Measurements from ENCODE around the gene GMDS.

The GMDS gene

GRCh38 chr6:1796706-1797529 is 448.5 kb downstream of the GMDS start:
- DNase-seq (no peak), ATAC-seq (ENCODE audit: insufficient read depth, low read depth) (no peak)
- TF ChIP-seq CTCF (IDR thresholded peaks at IDR 0.05; ENCODE audit: borderline replicate concordance, extremely low read depth, low read length, poor library complexity, severe bottlenecking) (no peak), EZH2 (IDR thresholded peaks at IDR 0.05; ENCODE audit: borderline replicate concordance, low read depth, low read length, severe bottlenecking) (no peak)
- no peaks in the 10 kb centered on the region for H3K9me3 ChIP-seq (ENCODE audit: insufficient read depth, low read length, severe bottlenecking)
- H3K9ac ChIP-seq (ENCODE audit: low read depth, low read length), result no peak overlapping the region
- H4K20me1 ChIP-seq (ENCODE audit: insufficient read depth, low read length), result no peaks in the 10 kb centered on the region
- no peaks in the 10 kb centered on the region for H3K4me1 ChIP-seq (ENCODE audit: insufficient read depth, low read length)
- no peak overlapping the region for H3K4me2 ChIP-seq (ENCODE audit: insufficient read depth, low read length)
- no peak overlapping the region for H3K4me3 ChIP-seq (ENCODE audit: low read depth in 1 of 2, low read length in 2 of 2)
- no peak overlapping the region for H2AFZ ChIP-seq (ENCODE audit: low read depth, low read length)
- no peaks in the 10 kb centered on the region for H3K36me3 ChIP-seq (ENCODE audit: insufficient read depth, low read length)
- H3K27me3 ChIP-seq (ENCODE audit: insufficient read depth, low read length, poor library complexity), result no peaks in the 10 kb centered on the region
- H3K79me2 ChIP-seq (ENCODE audit: insufficient read depth, low read length), result no peaks in the 10 kb centered on the region
- no peak overlapping the region for H3K27ac ChIP-seq (ENCODE audit: low read length)

GRCh38 chr6:1795910-1796309 is 449.5 kb downstream of the GMDS start:
- ATAC-seq (ENCODE audit: insufficient read depth, low read depth), result no peak
- Histone ChIP-seq H3K4me1 (ENCODE audit: insufficient read depth, low read length) (no peaks in the 10 kb centered on the region), H3K4me2 (ENCODE audit: insufficient read depth, low read length) (no peak overlapping the region), H2AFZ (ENCODE audit: low read depth, low read length) (no peak overlapping the region), H3K36me3 (ENCODE audit: insufficient read depth, low read length) (no peaks in the 10 kb centered on the region), H3K27me3 (ENCODE audit: insufficient read depth, low read length, poor library complexity) (no peaks in the 10 kb centered on the region), H3K79me2 (ENCODE audit: insufficient read depth, low read length) (no peaks in the 10 kb centered on the region), H3K9me3 (ENCODE audit: insufficient read depth, low read length, severe bottlenecking) (no peaks in the 10 kb centered on the region), H3K9ac (ENCODE audit: low read depth, low read length) (no peak overlapping the region), H3K27ac (ENCODE audit: low read length) (no peak overlapping the region), H4K20me1 (ENCODE audit: insufficient read depth, low read length) (no peaks in the 10 kb centered on the region), H3K4me3 (ENCODE audit: low read depth in 1 of 2, low read length in 2 of 2) (no peak overlapping the region)
- TF ChIP-seq CTCF (IDR thresholded peaks at IDR 0.05; ENCODE audit: borderline replicate concordance, extremely low read depth, low read length, poor library complexity, severe bottlenecking), result no peak
- no peak for TF ChIP-seq EZH2 (IDR thresholded peaks at IDR 0.05; ENCODE audit: borderline replicate concordance, low read depth, low read length, severe bottlenecking)
- DNase-seq, result no peak

GRCh38 chr6:1792989-1793388 is 452.4 kb downstream of the GMDS start:
- peak; percentile 58 for TF ChIP-seq CTCF (IDR thresholded peaks at IDR 0.05; ENCODE audit: borderline replicate concordance, extremely low read depth, low read length, poor library complexity, severe bottlenecking)
- no peak for TF ChIP-seq EZH2 (IDR thresholded peaks at IDR 0.05; ENCODE audit: borderline replicate concordance, low read depth, low read length, severe bottlenecking)
- peak; percentile 82 for ATAC-seq (ENCODE audit: insufficient read depth, low read depth)
- Histone ChIP-seq H3K9ac (ENCODE audit: low read depth, low read length) (no peak overlapping the region), H4K20me1 (ENCODE audit: insufficient read depth, low read length) (no peaks in the 10 kb centered on the region), H3K4me3 (ENCODE audit: low read depth in 1 of 2, low read length in 2 of 2) (no peak overlapping the region), H2AFZ (ENCODE audit: low read depth, low read length) (no peak overlapping the region), H3K79me2 (ENCODE audit: insufficient read depth, low read length) (no peaks in the 10 kb centered on the region), H3K4me1 (ENCODE audit: insufficient read depth, low read length) (no peaks in the 10 kb centered on the region), H3K27me3 (ENCODE audit: insufficient read depth, low read length, poor library complexity) (no peaks in the 10 kb centered on the region), H3K27ac (ENCODE audit: low read length) (no peak overlapping the region), H3K36me3 (ENCODE audit: insufficient read depth, low read length) (no peaks in the 10 kb centered on the region), H3K9me3 (ENCODE audit: insufficient read depth, low read length, severe bottlenecking) (no peaks in the 10 kb centered on the region), H3K4me2 (ENCODE audit: insufficient read depth, low read length) (no peak overlapping the region)
- peak; percentile 41 for DNase-seq

All from DND-41 (cell line).